ENCODE results near the gene RASGRP2.

RASGRP2 gene

GRCh38 chr11:64788321-64789215 lies 44.6 kb upstream of the RASGRP2 start:
- H3K4me3 ChIP-seq (ENCODE audit: low read depth, low read length): no peak overlapping the region
- DNase-seq (ENCODE audit: low read depth): no peak
- TF ChIP-seq CTCF (IDR thresholded peaks at IDR 0.05; ENCODE audit: low read depth, low read length, missing control alignments): no peak

- peak; percentile 73 for TF ChIP-seq CTCF (IDR thresholded peaks at IDR 0.05; ENCODE audit: low read depth, low read length, missing control alignments)
- H3K4me3 ChIP-seq (ENCODE audit: low read depth, low read length): no peak overlapping the region
- no peak for DNase-seq (ENCODE audit: low read depth)
These were observed 43.8 kb upstream of the RASGRP2 start for GRCh38 chr11:64787526-64788320.

- no peak for TF ChIP-seq CTCF (IDR thresholded peaks at IDR 0.05; ENCODE audit: low read depth, low read length, missing control alignments)
- no peak overlapping the region for H3K4me3 ChIP-seq (ENCODE audit: low read depth, low read length)
- DNase-seq (ENCODE audit: low read depth): no peak
These were observed 42.4 kb upstream of the RASGRP2 start for GRCh38 chr11:64786308-64786707.

GRCh38 chr11:64784813-64785581 lies 41.1 kb upstream of the RASGRP2 start:
- H3K4me3 ChIP-seq (ENCODE audit: low read depth, low read length): no peak overlapping the region
- TF ChIP-seq CTCF (IDR thresholded peaks at IDR 0.05; ENCODE audit: low read depth, low read length, missing control alignments): no peak
- no peak for DNase-seq (ENCODE audit: low read depth)

GRCh38 chr11:64778473-64779298 lies 34.7 kb upstream of the RASGRP2 start, which contains the start of gene SF1:
SF1 (minus strand) TSS chr11:64778542; CDS start chr11:64778392, 150 bp downstream.
- TF ChIP-seq CTCF (IDR thresholded peaks at IDR 0.05; ENCODE audit: low read depth, low read length, missing control alignments): no peak
- H3K4me3 ChIP-seq (ENCODE audit: low read depth, low read length): peak within 1 kb of the TSS; percentile 76
- DNase-seq (ENCODE audit: low read depth): peak; percentile 100

- no peak for DNase-seq (ENCODE audit: low read depth)
- TF ChIP-seq CTCF (IDR thresholded peaks at IDR 0.05; ENCODE audit: low read depth, low read length, missing control alignments): no peak
- peak overlapping the region; percentile 76 for H3K4me3 ChIP-seq (ENCODE audit: low read depth, low read length)
These were observed 34.2 kb upstream of the RASGRP2 start for GRCh38 chr11:64778223-64778472.
